Gastrocnemius medialis (tissue), 4 donors: ENCODE data around the gene HSPA4.

Experiments
- POLR2A ChIP-seq, 2 donors: fragments of 450-650 bp; IDR thresholded peaks; one replicate each; pipeline ENCODE4 v1.6.1; 2017; ENCODE audit warnings: antibody characterized with exemption in 2 of 2, mild to moderate bottlenecking in 2 of 2, moderate library complexity in 2 of 2
- TF ChIP-seq, protein P1 (sequence below), 5 experiments: fragments of 450-650 bp in 3 of 5; fragments of 200-600 bp in 2 of 5; sonication (generic) in 2 of 5; IDR thresholded peaks in 4 of 5; conservative IDR thresholded peaks in 1 of 5; 1 replicate in 4 of 5; 2 replicates in 1 of 5; pipeline ENCODE4 v1.5.1; 2016 to 2019; ENCODE audit warnings: antibody characterized with exemption in 5 of 5, mild to moderate bottlenecking in 3 of 5, moderate library complexity in 3 of 5

DNA sequence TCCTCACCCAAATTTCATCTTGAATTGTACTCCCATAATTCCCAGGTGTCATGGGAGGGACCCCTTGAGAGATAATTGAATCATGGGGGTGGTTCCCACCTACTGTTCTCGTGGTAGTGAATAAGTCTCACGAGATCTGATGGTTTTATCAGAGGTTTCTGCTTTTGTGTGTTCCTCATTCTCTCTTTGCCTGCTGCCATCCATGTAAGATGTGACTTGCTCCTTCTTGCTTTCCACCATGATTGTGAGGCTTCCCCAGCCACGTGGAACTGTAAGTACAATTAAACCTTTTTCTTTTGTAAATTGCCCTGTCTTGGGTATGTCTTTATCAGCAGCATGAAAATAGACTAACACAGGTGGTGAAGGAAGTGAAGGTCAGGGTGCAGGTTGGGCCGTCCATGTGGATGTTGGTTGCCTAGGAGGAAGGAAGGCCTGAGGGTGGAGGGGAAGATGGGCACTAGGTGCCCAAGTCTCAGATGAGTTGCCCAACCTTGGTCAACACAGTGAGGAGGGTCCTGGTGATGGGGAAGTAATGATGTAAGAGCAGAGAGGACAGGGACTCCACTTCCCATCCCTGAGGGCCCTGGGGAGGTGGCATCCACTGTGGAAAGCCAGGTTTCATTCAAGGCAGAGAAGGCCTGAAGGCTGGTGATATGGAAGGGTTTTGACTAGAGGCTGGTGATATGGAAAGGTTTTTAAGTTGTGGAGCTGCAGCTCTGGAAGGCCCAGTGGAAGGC is 92.6 kb downstream of the HSPA4 start:
- no peak for TF ChIP-seq POLR2A (IDR thresholded peaks at IDR 0.05)
- TF ChIP-seq, protein P1, sequence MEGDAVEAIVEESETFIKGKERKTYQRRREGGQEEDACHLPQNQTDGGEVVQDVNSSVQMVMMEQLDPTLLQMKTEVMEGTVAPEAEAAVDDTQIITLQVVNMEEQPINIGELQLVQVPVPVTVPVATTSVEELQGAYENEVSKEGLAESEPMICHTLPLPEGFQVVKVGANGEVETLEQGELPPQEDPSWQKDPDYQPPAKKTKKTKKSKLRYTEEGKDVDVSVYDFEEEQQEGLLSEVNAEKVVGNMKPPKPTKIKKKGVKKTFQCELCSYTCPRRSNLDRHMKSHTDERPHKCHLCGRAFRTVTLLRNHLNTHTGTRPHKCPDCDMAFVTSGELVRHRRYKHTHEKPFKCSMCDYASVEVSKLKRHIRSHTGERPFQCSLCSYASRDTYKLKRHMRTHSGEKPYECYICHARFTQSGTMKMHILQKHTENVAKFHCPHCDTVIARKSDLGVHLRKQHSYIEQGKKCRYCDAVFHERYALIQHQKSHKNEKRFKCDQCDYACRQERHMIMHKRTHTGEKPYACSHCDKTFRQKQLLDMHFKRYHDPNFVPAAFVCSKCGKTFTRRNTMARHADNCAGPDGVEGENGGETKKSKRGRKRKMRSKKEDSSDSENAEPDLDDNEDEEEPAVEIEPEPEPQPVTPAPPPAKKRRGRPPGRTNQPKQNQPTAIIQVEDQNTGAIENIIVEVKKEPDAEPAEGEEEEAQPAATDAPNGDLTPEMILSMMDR (IDR thresholded peaks at IDR 0.05 in 4 of 5, conservative IDR thresholded peaks at IDR 0.05 in 1 of 5), result no peak
